ENCODE results near the gene RDX.

DNA sequence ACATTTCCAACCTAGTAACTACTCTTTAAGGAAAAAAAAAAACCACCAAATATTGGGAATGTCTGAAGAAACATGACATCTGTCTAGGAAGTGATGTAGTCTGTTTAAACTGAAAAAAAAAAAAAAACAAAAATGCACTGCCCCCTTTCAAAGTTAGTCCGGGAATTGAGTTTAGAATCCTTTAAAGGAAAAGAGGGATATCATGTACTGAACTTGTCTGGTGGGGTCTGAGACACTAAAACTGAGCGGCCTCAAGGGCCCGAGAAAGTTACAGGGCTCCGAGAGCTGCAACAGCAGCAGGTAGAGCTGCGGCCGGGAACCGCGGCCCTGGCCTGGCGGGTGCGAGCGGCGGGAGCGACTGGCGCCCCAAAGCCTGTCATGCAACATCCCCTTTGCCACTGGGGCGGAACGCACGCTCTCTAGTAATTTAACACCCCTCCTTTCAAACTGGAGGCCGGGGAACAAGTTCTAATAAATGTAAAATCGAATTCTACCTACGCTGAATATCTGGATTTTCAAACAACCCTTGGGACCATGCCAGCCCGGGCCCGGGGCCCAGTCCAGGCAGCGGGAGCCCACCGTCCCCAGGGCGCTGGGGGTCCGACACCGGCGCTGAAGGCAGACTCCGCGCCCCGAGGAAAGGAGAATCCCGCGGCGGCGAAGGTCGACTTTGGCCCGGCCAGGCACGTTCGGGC, 736 bp downstream of the RDX start:
- TF ChIP-seq, protein P1, sequence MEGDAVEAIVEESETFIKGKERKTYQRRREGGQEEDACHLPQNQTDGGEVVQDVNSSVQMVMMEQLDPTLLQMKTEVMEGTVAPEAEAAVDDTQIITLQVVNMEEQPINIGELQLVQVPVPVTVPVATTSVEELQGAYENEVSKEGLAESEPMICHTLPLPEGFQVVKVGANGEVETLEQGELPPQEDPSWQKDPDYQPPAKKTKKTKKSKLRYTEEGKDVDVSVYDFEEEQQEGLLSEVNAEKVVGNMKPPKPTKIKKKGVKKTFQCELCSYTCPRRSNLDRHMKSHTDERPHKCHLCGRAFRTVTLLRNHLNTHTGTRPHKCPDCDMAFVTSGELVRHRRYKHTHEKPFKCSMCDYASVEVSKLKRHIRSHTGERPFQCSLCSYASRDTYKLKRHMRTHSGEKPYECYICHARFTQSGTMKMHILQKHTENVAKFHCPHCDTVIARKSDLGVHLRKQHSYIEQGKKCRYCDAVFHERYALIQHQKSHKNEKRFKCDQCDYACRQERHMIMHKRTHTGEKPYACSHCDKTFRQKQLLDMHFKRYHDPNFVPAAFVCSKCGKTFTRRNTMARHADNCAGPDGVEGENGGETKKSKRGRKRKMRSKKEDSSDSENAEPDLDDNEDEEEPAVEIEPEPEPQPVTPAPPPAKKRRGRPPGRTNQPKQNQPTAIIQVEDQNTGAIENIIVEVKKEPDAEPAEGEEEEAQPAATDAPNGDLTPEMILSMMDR (IDR thresholded peaks at IDR 0.05), result no peak
- no peak for TF ChIP-seq POLR2A (IDR thresholded peaks at IDR 0.05)
